ENCODE measurements around the gene KCNK6. TPM values are rescaled to one million over a fixed set of nuclear protein-coding genes. Genes with fewer than 3 reads are reported as not detected.
A peak's percentile ranks its signal among the peaks of the same experiment; 100 is the strongest.

The KCNK6 gene
- total RNA-seq, 1 experiment from 2014 or later: 5.3 TPM

DNA sequence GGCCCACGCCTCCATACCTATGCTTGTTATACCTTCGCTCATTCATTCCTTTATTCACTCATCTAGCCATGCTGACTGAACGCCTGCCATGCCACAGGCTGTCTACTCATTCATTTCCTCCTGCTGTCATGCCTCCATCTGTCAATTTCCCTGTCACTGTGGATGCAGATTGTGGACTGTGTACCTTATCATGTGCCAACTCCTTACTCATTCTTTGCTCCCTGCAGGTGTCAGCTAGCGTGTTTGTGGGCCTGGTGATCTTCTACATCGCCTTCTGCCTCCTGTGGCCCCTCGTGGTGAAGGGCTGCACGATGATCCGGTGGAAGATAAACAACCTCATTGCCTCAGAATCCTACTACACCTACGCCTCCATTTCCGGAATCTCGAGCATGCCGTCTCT is 50.7 kb downstream of the KCNK6 start:
- no peak overlapping the region for H3K27ac Mint-ChIP-seq (ENCODE audit: low read depth, unreplicated experiment)
- no TSS peak for BruUV-seq (replicated peaks)
- H3K4me1 Mint-ChIP-seq (ENCODE audit: insufficient read depth, unreplicated experiment): peaks cover 3% of the 10 kb centered on the region
- H3K27me3 Mint-ChIP-seq (ENCODE audit: insufficient read depth, unreplicated experiment): no peaks in the 10 kb centered on the region
- no peak overlapping the region for H3K4me3 Mint-ChIP-seq (ENCODE audit: unreplicated experiment)
- H3K9me3 Mint-ChIP-seq (ENCODE audit: unreplicated experiment): no peaks in the 10 kb centered on the region
- no peak for DNase-seq (ENCODE audit: unreplicated experiment)
- POLR2A ChIA-PET: interaction anchor here (0.6 kb wide), 1 partner anchor 1034 kb away, joined by 3 read pairs; no protein-coding TSS in a partner anchor
- CTCF ChIA-PET: interaction anchor here (0.6 kb wide), 1 partner anchor 145 kb away, joined by 3 read pairs; no protein-coding TSS in a partner anchor
- peaks cover 7% of the 10 kb centered on the region for H3K36me3 Mint-ChIP-seq (ENCODE audit: insufficient read depth, unreplicated experiment)
- TF ChIP-seq, protein P1, sequence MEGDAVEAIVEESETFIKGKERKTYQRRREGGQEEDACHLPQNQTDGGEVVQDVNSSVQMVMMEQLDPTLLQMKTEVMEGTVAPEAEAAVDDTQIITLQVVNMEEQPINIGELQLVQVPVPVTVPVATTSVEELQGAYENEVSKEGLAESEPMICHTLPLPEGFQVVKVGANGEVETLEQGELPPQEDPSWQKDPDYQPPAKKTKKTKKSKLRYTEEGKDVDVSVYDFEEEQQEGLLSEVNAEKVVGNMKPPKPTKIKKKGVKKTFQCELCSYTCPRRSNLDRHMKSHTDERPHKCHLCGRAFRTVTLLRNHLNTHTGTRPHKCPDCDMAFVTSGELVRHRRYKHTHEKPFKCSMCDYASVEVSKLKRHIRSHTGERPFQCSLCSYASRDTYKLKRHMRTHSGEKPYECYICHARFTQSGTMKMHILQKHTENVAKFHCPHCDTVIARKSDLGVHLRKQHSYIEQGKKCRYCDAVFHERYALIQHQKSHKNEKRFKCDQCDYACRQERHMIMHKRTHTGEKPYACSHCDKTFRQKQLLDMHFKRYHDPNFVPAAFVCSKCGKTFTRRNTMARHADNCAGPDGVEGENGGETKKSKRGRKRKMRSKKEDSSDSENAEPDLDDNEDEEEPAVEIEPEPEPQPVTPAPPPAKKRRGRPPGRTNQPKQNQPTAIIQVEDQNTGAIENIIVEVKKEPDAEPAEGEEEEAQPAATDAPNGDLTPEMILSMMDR (IDR thresholded peaks at IDR 0.05; ENCODE audit: unreplicated experiment): no peak
- intact Hi-C loops (cut with micrococcal nuclease): no loop called here

DNA sequence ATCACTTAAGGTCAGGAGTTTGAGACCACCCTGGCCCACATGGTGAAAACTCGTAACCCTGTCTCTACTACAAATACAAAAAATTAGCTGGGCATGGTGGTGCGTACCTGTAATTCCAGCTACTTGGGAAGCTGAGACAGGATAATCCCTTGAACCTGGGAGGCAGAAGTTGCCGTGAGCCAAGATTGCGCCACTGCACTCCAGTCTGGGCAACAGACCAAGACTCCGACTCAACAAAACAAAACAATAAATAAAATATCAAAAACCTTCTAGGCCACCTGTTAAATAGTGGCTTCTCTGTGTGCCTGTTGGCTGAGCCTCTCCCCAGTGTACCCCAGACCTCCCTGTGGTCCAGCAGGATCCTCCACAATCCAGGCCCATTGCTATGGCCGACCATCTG is 51.4 kb downstream of the KCNK6 start:
- intact Hi-C loops (cut with micrococcal nuclease): no loop called here
- no TSS peak for BruUV-seq (replicated peaks)

DNA sequence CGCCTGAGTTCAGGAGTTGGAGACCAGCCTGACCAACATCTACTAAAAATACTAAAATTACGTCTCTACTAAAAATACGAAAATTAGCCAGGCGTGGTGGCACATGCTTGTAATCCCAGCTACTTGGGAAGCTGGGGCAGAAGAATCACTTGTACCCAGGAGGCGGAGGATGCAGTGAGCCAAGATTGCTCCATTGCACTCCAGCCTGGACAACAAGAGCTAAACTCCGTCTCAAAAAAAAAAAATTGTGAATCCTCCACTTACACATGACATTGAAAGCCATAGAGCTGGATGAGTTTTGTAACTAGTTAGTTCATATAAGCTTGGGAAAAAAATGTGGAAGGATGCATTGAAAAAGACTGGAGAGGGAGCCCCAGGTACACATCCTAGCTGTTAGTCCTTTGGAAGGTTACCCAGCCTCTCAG is 54.3 kb downstream of the KCNK6 start:
- Mint-ChIP-seq H3K36me3 (ENCODE audit: insufficient read depth, unreplicated experiment) (peaks cover 26% of the 10 kb centered on the region), H3K27ac (ENCODE audit: low read depth, unreplicated experiment) (peak overlapping the region; percentile 98), H3K4me3 (ENCODE audit: unreplicated experiment) (peak overlapping the region; percentile 84), H3K27me3 (ENCODE audit: insufficient read depth, unreplicated experiment) (no peaks in the 10 kb centered on the region), H3K9me3 (ENCODE audit: unreplicated experiment) (no peaks in the 10 kb centered on the region), H3K4me1 (ENCODE audit: insufficient read depth, unreplicated experiment) (peaks cover 19% of the 10 kb centered on the region)
- intact Hi-C loops (cut with micrococcal nuclease): loop anchor here (1.0 kb wide), 1 partner anchor 38 kb away; no protein-coding TSS in a partner anchor
- no peak for DNase-seq (ENCODE audit: unreplicated experiment)
- TSS peak; percentile 50 for BruUV-seq (replicated peaks)
- ChIA-PET POLR2A (interaction anchor here (0.6 to 3.8 kb wide), 29 partner anchors 9 to 1062 kb away, joined by 3 to 49 read pairs (median 6); partner anchors contain the start of genes C19orf33, CATSPERG, ECH1 and EIF3K), CTCF (interaction anchor here (0.6 to 1.4 kb wide), 14 partner anchors 16 to 406 kb away, joined by 3 to 12 read pairs (median 4); partner anchors contain the start of genes CATSPERG, FAM98C and KCNK6)
- TF ChIP-seq, protein P1 (IDR thresholded peaks at IDR 0.05; ENCODE audit: unreplicated experiment): no peak

More for the DNA sequence above, 51.4 kb downstream of the KCNK6 start:
- DNase-seq (ENCODE audit: unreplicated experiment): peak; percentile 39
- POLR2A ChIA-PET: interaction anchor here (0.6 kb wide), 1 partner anchor 1033 kb away, joined by 3 read pairs; no protein-coding TSS in a partner anchor
- Mint-ChIP-seq H3K27me3 (ENCODE audit: insufficient read depth, unreplicated experiment) (no peaks in the 10 kb centered on the region), H3K27ac (ENCODE audit: low read depth, unreplicated experiment) (no peak overlapping the region), H3K4me1 (ENCODE audit: insufficient read depth, unreplicated experiment) (peaks cover 11% of the 10 kb centered on the region), H3K36me3 (ENCODE audit: insufficient read depth, unreplicated experiment) (peaks cover 7% of the 10 kb centered on the region), H3K9me3 (ENCODE audit: unreplicated experiment) (no peaks in the 10 kb centered on the region), H3K4me3 (ENCODE audit: unreplicated experiment) (no peak overlapping the region)
- TF ChIP-seq, protein P1 (IDR thresholded peaks at IDR 0.05; ENCODE audit: unreplicated experiment): no peak
- CTCF ChIA-PET: interaction anchor here (0.5 to 0.6 kb wide), 4 partner anchors 107 to 474 kb away, joined by 3 to 5 read pairs (median 3); partner anchors contain the start of gene SPINT2

DNA sequence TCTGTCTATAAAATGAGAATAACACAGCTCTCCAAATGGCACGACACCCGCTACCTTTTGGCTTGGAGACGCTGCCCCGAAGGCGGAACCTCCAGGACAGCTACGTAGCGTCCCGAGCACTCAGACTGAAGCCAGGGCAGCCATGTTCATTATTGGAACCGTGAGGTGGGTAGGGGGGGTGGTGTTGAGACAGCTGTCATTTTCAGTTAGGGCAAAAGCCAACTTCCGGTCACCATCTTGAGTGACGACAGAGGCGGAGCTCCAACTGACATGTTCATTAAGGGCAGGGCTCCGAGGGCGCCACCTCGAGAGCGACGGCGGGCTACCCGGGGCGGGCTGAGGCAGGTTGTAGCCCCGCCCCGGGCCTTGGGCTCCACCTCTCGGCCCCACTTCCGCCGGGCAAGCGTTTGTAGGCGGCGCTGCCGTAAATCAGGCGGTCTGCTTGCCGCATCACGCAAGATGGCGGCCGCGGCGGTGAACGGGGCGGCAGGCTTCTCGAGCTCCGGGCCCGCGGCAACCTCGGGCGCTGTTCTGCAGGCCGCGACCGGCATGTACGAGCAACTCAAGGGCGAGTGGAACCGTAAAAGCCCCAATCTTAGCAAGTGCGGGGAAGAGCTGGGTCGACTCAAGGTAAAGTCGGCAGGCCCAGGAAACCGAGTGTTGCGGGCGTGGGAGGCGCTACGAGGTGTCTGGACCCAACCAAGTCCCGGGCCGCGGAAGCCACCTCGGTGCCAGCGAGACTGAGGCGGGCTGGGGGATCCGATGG is 54.9 kb downstream of the KCNK6 start, which contains the start of gene PSMD8:
Gene PSMD8, plus strand, starts transcription at position 240 of the 766 bp plus-strand sequence. Its CDS starts 31 bp downstream, at position 271.
- POLR2A ChIA-PET: interaction anchor here (0.6 to 3.8 kb wide), 31 partner anchors 9 to 1061 kb away, joined by 3 to 49 read pairs (median 5); partner anchors contain the start of genes C19orf33, CATSPERG, ECH1 and EIF3K
- no TSS peak for BruUV-seq (replicated peaks)
- Mint-ChIP-seq H3K9me3 (ENCODE audit: unreplicated experiment) (no peaks in the 10 kb centered on the region), H3K27me3 (ENCODE audit: insufficient read depth, unreplicated experiment) (no peaks in the 10 kb centered on the region), H3K27ac (ENCODE audit: low read depth, unreplicated experiment) (peak within 1 kb of the TSS; percentile 98), H3K4me1 (ENCODE audit: insufficient read depth, unreplicated experiment) (peaks cover 19% of the 10 kb centered on the region), H3K4me3 (ENCODE audit: unreplicated experiment) (peak within 1 kb of the TSS; percentile 84), H3K36me3 (ENCODE audit: insufficient read depth, unreplicated experiment) (peaks cover 32% of the 10 kb centered on the region)
- peak; percentile 100 for DNase-seq (ENCODE audit: unreplicated experiment)
- CTCF ChIA-PET: interaction anchor here (0.6 to 1.4 kb wide), 14 partner anchors 17 to 405 kb away, joined by 3 to 12 read pairs (median 4); partner anchors contain the start of genes CATSPERG, FAM98C and KCNK6
- TF ChIP-seq, protein P1 (IDR thresholded peaks at IDR 0.05; ENCODE audit: unreplicated experiment): no peak
- intact Hi-C loops (cut with micrococcal nuclease): loop anchor here (1.0 kb wide), 2 partner anchors 13 to 38 kb away; no protein-coding TSS in a partner anchor

Data from MCF 10A (cell line).